GM19099 (cell line): ENCODE data around the gene IREB2.

Experiments
- POLR2A ChIP-seq: IDR thresholded peaks from 3 replicates; pipeline ENCODE4 v1.6.1; 2011; ENCODE audit warnings: low read depth; ENCODE audit not compliant: insufficient read length; ENCODE audit errors: extremely low read depth

IREB2 gene

DNA sequence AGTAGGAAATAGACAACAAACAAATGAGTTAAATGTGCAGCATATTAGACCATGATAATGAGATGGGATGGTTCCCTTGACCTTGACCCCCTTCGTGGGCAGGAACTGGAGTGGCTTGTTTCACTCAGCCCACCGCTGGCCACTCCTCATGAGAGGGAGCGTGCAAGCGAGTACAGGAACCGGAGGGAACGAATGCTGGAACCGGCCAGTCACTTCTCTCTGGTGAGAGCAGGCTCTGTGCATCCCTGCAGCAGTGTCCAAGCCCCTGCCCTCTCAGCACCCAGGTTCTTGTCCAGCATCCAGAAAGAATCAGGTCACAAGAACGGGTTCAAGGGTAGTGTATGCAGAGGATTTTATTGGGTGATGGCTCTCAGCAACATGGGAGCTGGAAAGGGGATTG, 17.2 kb upstream of the IREB2 start:
- no peak for TF ChIP-seq POLR2A

DNA sequence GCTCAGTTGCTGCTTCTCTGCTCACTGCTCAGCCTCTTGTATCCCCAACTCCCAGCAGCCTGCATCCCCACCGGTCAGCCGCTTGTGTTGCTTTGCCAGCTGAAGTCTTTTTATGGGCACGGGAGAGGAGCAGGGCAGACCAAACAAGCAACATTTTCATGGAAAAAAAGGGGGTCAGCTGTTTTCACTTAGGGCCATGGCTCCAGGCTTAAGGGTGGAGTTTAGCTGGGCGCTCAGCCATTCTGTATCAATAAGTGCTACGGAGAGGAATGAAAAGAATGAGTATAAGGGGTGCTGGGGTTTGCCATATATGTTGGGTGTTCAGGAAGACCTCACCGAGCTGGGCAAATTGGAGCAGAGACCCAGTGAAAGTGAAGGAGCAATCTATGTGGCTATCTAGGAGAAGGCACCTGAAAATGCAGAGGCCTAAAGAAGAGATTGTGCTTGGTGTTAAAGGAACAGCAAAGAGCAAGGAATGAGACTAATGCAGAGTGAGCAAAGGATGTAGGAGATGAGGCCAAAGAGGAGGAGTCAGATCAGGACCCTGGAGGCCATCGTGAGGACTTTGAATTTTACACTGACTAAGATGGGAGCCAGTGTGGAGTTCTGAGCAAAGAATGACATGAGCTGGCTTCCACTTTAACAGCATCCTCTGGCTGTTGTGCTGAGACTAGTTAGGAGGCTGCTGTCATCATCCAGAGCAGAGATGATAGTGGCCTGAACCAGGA, 16.6 kb upstream of the IREB2 start:
- no peak for TF ChIP-seq POLR2A

DNA sequence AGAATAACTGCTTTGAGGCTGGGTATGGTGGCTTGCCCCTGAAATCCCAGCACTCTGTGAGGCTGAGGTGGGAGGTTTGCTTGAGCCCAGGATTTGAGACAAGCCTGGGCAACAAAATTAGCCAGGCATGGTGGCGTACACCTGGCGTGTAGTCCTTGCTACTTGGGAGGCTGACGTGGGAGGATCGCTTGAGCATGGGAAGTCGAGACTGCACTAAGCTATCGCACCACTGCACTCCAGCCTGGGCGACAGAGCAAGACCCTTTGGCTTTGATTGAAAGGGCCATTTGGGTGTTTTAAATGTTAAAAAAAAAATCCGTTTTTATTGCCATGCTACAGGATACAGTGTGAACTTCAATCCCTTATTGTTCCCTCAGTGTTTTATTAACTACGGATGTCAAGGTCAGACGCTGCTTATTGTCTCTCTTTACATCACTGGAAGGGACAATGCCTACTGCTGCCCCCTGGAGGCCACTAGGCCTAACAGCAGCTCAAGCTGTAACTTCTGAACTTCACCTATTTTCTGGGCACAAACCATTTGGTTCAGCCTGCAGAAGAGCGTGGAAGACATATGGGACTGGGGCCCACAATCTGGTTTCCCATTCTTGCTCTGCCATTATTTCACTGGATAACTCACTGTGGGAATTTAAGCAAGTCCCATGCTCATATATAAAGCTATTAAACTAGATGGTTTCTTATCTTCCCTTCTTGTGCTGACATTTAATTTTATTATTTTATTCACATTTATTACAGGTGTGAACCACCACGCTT, 15.3 kb upstream of the IREB2 start:
- TF ChIP-seq POLR2A, result no peak

DNA sequence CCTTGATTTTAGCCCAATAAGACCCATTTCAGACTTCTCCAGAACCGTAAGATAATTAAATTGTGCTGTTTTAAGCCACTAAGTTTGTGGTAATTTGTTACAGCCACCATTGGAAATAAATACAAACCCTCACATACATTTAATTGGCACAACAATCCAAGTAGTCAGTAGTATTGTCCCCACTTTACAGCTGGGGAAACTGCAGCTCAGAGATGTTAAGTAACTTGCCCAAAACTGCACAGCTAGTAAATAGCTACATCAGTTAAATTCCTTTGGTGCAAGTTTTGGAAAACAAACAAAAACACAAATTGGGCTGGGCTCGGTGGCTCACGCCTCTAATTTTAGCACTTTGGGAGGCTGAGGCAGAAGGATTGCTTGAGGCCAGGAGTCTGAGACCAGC, 13.3 kb upstream of the IREB2 start:
- TF ChIP-seq POLR2A, result no peak

GRCh38 chr15:78425643-78426042, 12.4 kb upstream of the IREB2 start:
- TF ChIP-seq POLR2A, result no peak

GRCh38 chr15:78426300-78426699, 11.7 kb upstream of the IREB2 start:
- TF ChIP-seq POLR2A, result no peak

DNA sequence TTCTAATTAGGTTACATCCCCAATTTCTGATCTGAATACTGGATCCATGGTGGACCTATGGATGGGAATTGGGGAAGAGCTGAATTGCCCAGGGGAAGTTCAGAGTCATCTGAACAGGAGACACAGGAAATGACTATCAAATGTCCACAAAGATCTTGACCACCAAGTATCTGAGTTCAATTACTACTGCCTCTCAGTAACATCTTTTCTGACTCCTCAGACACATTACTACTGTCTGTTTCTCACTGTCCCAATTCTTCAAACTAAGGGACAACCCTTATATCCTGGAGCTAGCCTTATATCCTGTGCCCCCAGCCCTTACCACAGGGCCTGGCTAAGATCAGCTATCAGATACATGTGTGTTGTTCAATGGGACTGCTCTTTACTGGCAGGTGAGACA, 10.1 kb upstream of the IREB2 start:
- TF ChIP-seq POLR2A, result no peak

- TF ChIP-seq POLR2A, result no peak
Observed at GRCh38 chr15:78429477-78429876, 8.5 kb upstream of the IREB2 start.

- no peak for TF ChIP-seq POLR2A
Observed at GRCh38 chr15:78431955-78432354, 6.1 kb upstream of the IREB2 start.

- no peak for TF ChIP-seq POLR2A
Observed at GRCh38 chr15:78432664-78433063, 5.4 kb upstream of the IREB2 start.

- no peak for TF ChIP-seq POLR2A
Observed at GRCh38 chr15:78434134-78434533, 3.9 kb upstream of the IREB2 start.

DNA sequence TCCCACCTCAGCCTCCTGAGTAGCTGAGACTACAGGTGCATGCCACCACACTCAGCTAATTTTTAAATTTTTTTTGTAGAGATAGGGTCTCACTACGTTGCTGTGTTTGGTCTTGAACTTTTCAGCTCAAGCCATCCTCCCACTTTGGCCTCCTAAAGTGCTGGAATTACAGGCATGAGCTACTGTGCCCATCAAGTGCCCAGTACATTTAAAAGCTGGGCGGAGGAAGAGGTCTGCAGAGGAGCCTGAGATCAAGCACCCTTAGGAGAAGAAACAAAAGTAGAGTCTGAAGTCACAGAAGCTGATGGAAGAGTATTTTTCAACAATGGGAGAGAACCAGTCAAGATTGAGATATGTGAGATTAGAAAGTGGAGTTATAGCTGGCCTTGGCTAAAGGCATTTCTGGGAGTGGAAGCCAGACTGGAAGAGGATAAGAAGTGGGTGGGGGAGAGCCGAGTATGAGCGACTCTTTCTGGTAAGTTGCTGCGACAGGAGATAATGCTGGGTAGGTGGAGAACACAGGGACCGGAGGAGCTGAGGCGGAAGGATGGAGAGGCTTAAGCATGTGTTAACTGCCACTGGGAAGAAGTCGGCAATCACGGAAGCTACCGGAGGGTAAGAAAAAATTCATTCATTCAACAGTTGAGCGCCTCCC, 782 bp upstream of the IREB2 start:
- TF ChIP-seq POLR2A, result no peak

DNA sequence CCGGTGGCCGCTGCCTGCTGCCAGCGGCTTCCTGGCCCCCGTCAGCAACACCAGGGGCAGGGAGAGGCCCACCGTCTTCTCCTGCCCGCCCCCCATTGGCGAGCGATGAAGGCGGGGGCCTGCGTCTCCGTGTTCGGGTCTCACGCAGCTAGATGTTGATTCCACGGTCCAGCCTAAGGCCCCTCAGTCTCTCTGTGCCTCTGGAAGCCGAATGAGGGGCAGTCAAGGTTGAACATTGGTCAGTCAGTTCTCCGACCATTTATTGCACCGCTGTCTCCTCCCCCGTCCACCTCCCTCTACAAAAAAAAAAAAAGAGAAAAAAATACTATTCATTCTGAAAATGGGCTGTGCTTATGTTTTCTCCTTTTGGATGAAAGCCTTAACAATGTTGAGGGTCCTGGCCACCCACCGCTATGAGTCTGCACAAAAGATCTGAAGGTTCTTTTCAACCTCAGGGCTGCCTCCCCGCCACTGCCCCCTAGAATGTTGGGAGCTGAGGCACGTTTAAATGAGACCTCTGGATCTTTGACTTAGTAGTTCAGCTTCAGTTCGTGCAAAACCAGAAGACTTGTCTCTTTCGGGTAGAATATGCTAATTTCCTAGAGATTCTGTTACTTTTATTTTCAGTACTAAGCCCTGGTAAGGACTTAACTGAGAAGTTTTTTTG, 736 bp downstream of the IREB2 start:
- TF ChIP-seq POLR2A, result no peak

DNA sequence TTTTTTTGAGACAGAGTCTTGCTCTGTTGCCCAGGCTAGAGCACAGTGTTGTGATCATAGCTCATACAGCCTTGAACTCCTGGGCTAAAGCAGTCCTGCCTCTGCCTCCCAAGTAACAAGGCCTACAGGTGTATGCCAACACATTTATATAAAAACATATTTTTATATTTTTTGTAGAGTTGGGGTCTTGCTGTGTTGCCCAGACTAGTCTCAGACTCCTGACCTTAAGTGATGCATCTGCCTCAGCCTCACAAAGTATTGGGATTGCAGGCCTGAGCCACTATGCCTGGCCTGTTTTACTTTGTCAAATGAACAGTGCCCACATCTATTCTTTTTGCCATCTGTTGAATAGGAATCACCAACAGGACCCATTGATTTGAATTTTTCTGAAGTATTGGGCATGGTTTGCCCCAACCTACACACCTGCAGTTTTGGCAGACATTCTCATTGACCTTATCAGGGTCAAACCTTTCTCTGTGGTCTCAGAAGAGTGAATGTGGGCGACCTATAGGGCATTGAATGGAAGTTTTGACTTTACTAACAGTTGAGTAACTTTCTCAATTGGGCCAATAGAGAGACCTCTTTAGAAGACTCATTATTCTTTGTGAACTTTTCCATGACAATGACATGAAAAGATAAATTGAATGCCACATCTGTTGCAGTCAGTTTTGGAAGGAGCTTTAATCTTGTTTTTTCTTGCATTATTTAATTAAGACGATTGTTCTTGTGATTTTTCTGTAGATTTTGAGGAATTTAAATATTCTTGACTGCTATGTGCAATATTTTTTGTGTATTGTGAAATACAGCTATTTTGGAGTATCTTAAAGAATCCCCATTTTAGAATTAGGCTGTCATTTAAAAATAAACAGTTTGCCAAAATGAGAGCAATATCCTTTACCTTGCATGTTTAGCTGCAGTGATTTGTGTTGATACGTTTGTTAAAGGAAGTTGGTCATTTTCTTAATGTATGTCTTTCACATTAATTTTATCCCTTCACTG, 2.7 kb downstream of the IREB2 start:
- TF ChIP-seq POLR2A, result no peak
